ENCODE measurements around the gene TUBA4A.

Gene TUBA4A

GRCh38 chr2:219246559-219246958 is 7.2 kb downstream of the TUBA4A start:
- H3K36me3 ChIP-seq (ENCODE audit: control insufficient read depth in 1 of 2, insufficient read depth in 2 of 2, low read length in 2 of 2), result peaks cover 14 to 34% of the 10 kb centered on the region in 2 donors
- no peak overlapping the region for H3K27ac ChIP-seq (ENCODE audit: low read length)
- H3K4me1 ChIP-seq (ENCODE audit: control insufficient read depth in 1 of 2, insufficient read depth in 2 of 2, low read length in 2 of 2), result peaks cover 30 to 51% of the 10 kb centered on the region in 2 donors

GRCh38 chr2:219245899-219246230 is 7.9 kb downstream of the TUBA4A start:
- peaks cover 30 to 51% of the 10 kb centered on the region in 2 donors for H3K4me1 ChIP-seq (ENCODE audit: control insufficient read depth in 1 of 2, insufficient read depth in 2 of 2, low read length in 2 of 2)
- H3K27ac ChIP-seq (ENCODE audit: low read length), result peak overlapping the region; percentile 95
- no peaks in the 10 kb centered on the region for H3K9me3 ChIP-seq (ENCODE audit: control insufficient read depth in 1 of 2, low read length in 2 of 2)
- H3K27me3 ChIP-seq (ENCODE audit: low read depth, low read length), result no peaks in the 10 kb centered on the region
- H3K36me3 ChIP-seq (ENCODE audit: control insufficient read depth in 1 of 2, insufficient read depth in 2 of 2, low read length in 2 of 2), result peaks cover 14 to 31% of the 10 kb centered on the region in 2 donors
- peak overlapping the region; percentile 83 to 87 for H3K4me3 ChIP-seq (ENCODE audit: low read depth in 1 of 2, low read length in 2 of 2)

More at GRCh38 chr2:219246559-219246958, 7.2 kb downstream of the TUBA4A start:
- H3K4me3 ChIP-seq (ENCODE audit: low read depth in 1 of 2, low read length in 2 of 2), result peak overlapping the region in 1 of 2 donors; percentile 87
- H3K9me3 ChIP-seq (ENCODE audit: control insufficient read depth in 1 of 2, low read length in 2 of 2), result no peaks in the 10 kb centered on the region
- H3K27me3 ChIP-seq (ENCODE audit: low read depth, low read length), result no peaks in the 10 kb centered on the region

DNA sequence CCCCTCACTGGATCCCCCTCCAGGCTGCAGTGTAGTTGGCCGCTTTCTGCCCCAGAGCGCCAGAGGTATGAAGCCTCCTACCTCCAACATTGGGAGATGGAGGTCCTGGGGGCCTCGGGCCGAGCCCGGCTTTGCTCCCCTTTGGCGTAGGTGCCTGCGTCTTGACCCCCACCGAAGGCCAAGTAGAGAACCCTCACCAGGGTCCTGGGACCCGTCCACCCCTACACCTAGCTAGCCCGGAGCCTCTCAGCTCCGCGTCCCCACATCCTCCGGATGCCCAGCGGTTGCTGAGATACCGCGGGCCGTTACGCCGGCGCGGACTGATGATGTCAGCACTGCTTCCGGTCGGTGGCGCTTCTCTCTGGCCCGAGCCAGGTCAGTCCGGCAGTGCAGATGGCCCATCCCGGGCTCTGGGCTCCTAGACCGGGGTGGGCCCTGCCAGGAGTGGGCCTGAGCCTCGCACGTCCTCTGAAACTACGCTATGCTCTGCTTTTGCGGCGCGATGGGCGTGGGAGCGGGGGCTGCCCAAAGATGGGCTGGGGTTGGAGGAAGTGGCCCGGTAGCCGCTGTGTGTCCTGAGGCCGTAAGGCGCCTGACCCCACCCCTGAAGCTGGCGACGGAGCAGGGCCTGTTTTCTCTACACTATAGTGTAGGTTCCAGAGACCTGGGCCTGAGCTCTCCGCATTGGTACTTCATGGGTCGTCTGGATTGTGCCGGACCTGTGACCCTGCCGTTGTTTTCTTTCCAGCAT is 8.4 kb downstream of the TUBA4A start, which contains the start of the genes GLB1L and STK16:
Gene GLB1L, minus strand, starts transcription at position 297 of the 751 bp plus-strand sequence. CDS start 1,871 bp downstream, outside the sequence.
Gene STK16, plus strand, starts transcription at position 332 of the 751 bp plus-strand sequence. CDS start 521 bp downstream, outside the sequence.
- Histone ChIP-seq H3K9me3 (ENCODE audit: control insufficient read depth in 1 of 2, low read length in 2 of 2) (no peaks in the 10 kb centered on the region), H3K36me3 (ENCODE audit: control insufficient read depth in 1 of 2, insufficient read depth in 2 of 2, low read length in 2 of 2) (peaks cover 14 to 28% of the 10 kb centered on the region in 2 donors), H3K4me3 (ENCODE audit: low read depth in 1 of 2, low read length in 2 of 2) (peak within 1 kb of the TSS; percentile 83 to 87), H3K27ac (ENCODE audit: low read length) (peak within 1 kb of the TSS; percentile 95), H3K4me1 (ENCODE audit: control insufficient read depth in 1 of 2, insufficient read depth in 2 of 2, low read length in 2 of 2) (peaks cover 29 to 47% of the 10 kb centered on the region in 2 donors), H3K27me3 (ENCODE audit: low read depth, low read length) (no peaks in the 10 kb centered on the region)

DNA sequence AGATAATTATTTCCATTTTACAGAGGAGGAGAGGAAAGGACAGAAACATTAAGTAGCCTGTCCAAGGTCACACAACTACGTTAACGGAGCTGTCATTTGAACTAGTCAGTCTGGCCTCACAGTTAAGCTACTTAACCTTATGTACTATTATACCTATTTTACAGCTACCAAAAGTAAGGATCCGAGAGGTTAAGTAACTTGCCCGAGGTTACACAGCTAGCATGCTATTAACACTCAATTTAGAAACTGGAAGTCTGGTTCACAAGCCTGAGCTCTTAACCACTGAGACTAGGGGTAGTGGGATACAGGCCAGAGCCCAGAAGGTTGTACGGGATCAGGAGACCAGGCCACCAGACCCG is 8.9 kb downstream of the TUBA4A start:
- peaks cover 23 to 42% of the 10 kb centered on the region in 2 donors for H3K4me1 ChIP-seq (ENCODE audit: control insufficient read depth in 1 of 2, insufficient read depth in 2 of 2, low read length in 2 of 2)
- H3K36me3 ChIP-seq (ENCODE audit: control insufficient read depth in 1 of 2, insufficient read depth in 2 of 2, low read length in 2 of 2), result peaks cover 14 to 28% of the 10 kb centered on the region in 2 donors
- peak overlapping the region; percentile 83 to 87 for H3K4me3 ChIP-seq (ENCODE audit: low read depth in 1 of 2, low read length in 2 of 2)
- H3K27me3 ChIP-seq (ENCODE audit: low read depth, low read length), result no peaks in the 10 kb centered on the region
- H3K9me3 ChIP-seq (ENCODE audit: control insufficient read depth in 1 of 2, low read length in 2 of 2), result no peaks in the 10 kb centered on the region
- H3K27ac ChIP-seq (ENCODE audit: low read length), result peak overlapping the region; percentile 95

GRCh38 chr2:219243291-219243761 is 10.4 kb downstream of the TUBA4A start:
- no peaks in the 10 kb centered on the region for H3K27me3 ChIP-seq (ENCODE audit: low read depth, low read length)
- H3K9me3 ChIP-seq (ENCODE audit: control insufficient read depth in 1 of 2, low read length in 2 of 2), result no peaks in the 10 kb centered on the region
- peaks cover 13 to 32% of the 10 kb centered on the region in 2 donors for H3K36me3 ChIP-seq (ENCODE audit: control insufficient read depth in 1 of 2, insufficient read depth in 2 of 2, low read length in 2 of 2)
- peak overlapping the region; percentile 39 for H3K27ac ChIP-seq (ENCODE audit: low read length)
- peaks cover 12 to 30% of the 10 kb centered on the region in 2 donors for H3K4me1 ChIP-seq (ENCODE audit: control insufficient read depth in 1 of 2, insufficient read depth in 2 of 2, low read length in 2 of 2)
- peak overlapping the region; percentile 36 to 46 for H3K4me3 ChIP-seq (ENCODE audit: low read depth in 1 of 2, low read length in 2 of 2)

GRCh38 chr2:219234331-219234730 is 19.4 kb downstream of the TUBA4A start:
- H3K4me1 ChIP-seq (ENCODE audit: control insufficient read depth in 1 of 2, insufficient read depth in 2 of 2, low read length in 2 of 2), result peaks cover 0 to 14% of the 10 kb centered on the region in 2 donors
- H3K4me3 ChIP-seq (ENCODE audit: low read depth in 1 of 2, low read length in 2 of 2), result no peak overlapping the region
- no peak overlapping the region for H3K27ac ChIP-seq (ENCODE audit: low read length)
- no peaks in the 10 kb centered on the region for H3K9me3 ChIP-seq (ENCODE audit: control insufficient read depth in 1 of 2, low read length in 2 of 2)
- peaks cover 57 to 77% of the 10 kb centered on the region in 2 donors for H3K36me3 ChIP-seq (ENCODE audit: control insufficient read depth in 1 of 2, insufficient read depth in 2 of 2, low read length in 2 of 2)
- no peaks in the 10 kb centered on the region for H3K27me3 ChIP-seq (ENCODE audit: low read depth, low read length)

DNA sequence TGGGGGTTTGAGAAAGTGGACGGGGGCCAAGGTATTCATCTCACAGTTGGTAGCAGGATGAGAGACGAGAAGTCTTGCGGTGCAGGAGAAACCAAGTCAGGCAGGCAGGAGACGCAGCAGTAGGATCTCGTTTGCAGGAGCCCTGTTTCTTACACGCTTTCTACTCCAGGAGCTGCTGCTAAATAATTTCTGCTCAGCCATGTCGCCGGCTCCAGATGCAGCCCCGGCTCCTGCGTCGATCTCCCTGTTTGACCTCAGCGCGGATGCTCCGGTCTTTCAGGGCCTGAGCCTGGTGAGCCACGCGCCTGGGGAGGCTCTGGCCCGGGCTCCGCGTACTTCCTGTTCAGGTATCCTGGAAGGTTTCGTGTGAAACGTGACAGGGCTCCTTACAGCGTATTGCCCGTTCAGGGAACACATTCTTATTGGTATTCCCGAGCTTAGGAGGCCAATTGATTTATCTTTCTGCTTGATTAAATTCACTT is 23.6 kb downstream of the TUBA4A start:
- H3K4me3 ChIP-seq (ENCODE audit: low read depth in 1 of 2, low read length in 2 of 2), result peak overlapping the region; percentile 90 to 94
- peaks cover 10 to 29% of the 10 kb centered on the region in 2 donors for H3K4me1 ChIP-seq (ENCODE audit: control insufficient read depth in 1 of 2, insufficient read depth in 2 of 2, low read length in 2 of 2)
- no peaks in the 10 kb centered on the region for H3K9me3 ChIP-seq (ENCODE audit: control insufficient read depth in 1 of 2, low read length in 2 of 2)
- peak overlapping the region; percentile 90 for H3K27ac ChIP-seq (ENCODE audit: low read length)
- H3K27me3 ChIP-seq (ENCODE audit: low read depth, low read length), result no peaks in the 10 kb centered on the region
- H3K36me3 ChIP-seq (ENCODE audit: control insufficient read depth in 1 of 2, insufficient read depth in 2 of 2, low read length in 2 of 2), result peaks cover 43% of the 10 kb centered on the region in 2 donors

DNA sequence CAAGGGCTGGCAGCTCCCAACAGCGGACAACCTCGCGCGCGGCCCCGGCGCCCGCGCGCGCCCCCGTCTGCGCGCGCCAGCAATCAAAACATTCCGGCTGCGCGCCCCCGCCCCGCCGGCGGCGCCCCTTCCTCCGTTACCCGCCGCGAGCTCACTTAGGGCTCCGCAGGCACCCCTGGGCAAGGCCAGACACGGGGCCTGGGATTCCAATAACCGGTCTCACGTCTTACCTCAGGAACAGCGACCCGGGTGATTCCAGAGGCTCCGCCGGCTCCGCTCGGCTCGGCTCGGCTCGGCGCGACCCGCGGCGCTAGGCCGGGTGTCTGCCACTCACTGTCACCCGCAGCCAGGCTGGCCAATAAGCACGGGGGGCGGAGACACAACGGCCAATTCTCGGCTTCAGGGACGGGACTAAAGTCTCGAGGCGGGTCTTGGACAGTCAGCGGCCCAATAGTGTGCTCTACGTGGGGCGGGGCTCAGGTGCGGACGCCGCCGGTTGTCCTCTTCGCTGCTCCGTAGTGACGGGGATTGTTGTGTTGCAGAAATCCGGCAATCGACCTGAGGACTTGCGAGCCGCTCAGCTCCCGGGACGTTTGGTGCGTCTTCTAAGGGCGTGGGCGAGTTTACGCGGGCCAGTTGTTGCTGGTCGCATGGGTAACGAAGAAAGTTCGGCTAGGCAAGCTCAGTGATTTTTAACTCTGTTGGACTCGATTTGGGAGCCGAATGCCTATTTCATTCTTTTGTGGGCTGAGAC is 24.2 kb downstream of the TUBA4A start, which contains the start of the genes ANKZF1 and ATG9A:
Gene ANKZF1, plus strand, starts transcription at position 502 of the 754 bp plus-strand sequence. CDS start 452 bp downstream, outside the sequence.
Gene ATG9A, minus strand, starts transcription at position 332 of the 754 bp plus-strand sequence. CDS start 1,612 bp downstream, outside the sequence.
- no peaks in the 10 kb centered on the region for H3K9me3 ChIP-seq (ENCODE audit: control insufficient read depth in 1 of 2, low read length in 2 of 2)
- H3K4me1 ChIP-seq (ENCODE audit: control insufficient read depth in 1 of 2, insufficient read depth in 2 of 2, low read length in 2 of 2), result peaks cover 10 to 29% of the 10 kb centered on the region in 2 donors
- H3K27me3 ChIP-seq (ENCODE audit: low read depth, low read length), result no peaks in the 10 kb centered on the region
- H3K36me3 ChIP-seq (ENCODE audit: control insufficient read depth in 1 of 2, insufficient read depth in 2 of 2, low read length in 2 of 2), result peaks cover 43% of the 10 kb centered on the region in 2 donors
- peak within 1 kb of the TSS; percentile 90 to 94 for H3K4me3 ChIP-seq (ENCODE audit: low read depth in 1 of 2, low read length in 2 of 2)
- H3K27ac ChIP-seq (ENCODE audit: low read length), result peak within 1 kb of the TSS; percentile 90

- H3K27me3 ChIP-seq (ENCODE audit: low read depth, low read length), result no peaks in the 10 kb centered on the region
- H3K4me3 ChIP-seq (ENCODE audit: low read depth in 1 of 2, low read length in 2 of 2), result peak overlapping the region; percentile 90 to 94
- no peaks in the 10 kb centered on the region for H3K9me3 ChIP-seq (ENCODE audit: control insufficient read depth in 1 of 2, low read length in 2 of 2)
- H3K4me1 ChIP-seq (ENCODE audit: control insufficient read depth in 1 of 2, insufficient read depth in 2 of 2, low read length in 2 of 2), result peaks cover 10 to 29% of the 10 kb centered on the region in 2 donors
- peak overlapping the region; percentile 90 for H3K27ac ChIP-seq (ENCODE audit: low read length)
- peaks cover 43% of the 10 kb centered on the region in 2 donors for H3K36me3 ChIP-seq (ENCODE audit: control insufficient read depth in 1 of 2, insufficient read depth in 2 of 2, low read length in 2 of 2)
These were observed 24.8 kb downstream of the TUBA4A start for GRCh38 chr2:219228911-219229304.

GRCh38 chr2:219228041-219228910 is 25.4 kb downstream of the TUBA4A start:
- Histone ChIP-seq H3K4me3 (ENCODE audit: low read depth in 1 of 2, low read length in 2 of 2) (peak overlapping the region; percentile 90 to 94), H3K4me1 (ENCODE audit: control insufficient read depth in 1 of 2, insufficient read depth in 2 of 2, low read length in 2 of 2) (peaks cover 10 to 29% of the 10 kb centered on the region in 2 donors), H3K36me3 (ENCODE audit: control insufficient read depth in 1 of 2, insufficient read depth in 2 of 2, low read length in 2 of 2) (peaks cover 43% of the 10 kb centered on the region in 2 donors), H3K27me3 (ENCODE audit: low read depth, low read length) (no peaks in the 10 kb centered on the region), H3K9me3 (ENCODE audit: control insufficient read depth in 1 of 2, low read length in 2 of 2) (no peaks in the 10 kb centered on the region), H3K27ac (ENCODE audit: low read length) (peak overlapping the region; percentile 90)
